LNCaP clone FGC (cell line): ENCODE measurements around the gene SEC62.
A peak's percentile ranks its signal among the peaks of the same experiment; 100 is the strongest.

Experiments used
- DNase-seq: peaks from one replicate; pipeline ENCODE4 v3.0.0-alpha.2; 2011; ENCODE audit warnings: low read depth
- H3K4me3 ChIP-seq: 2 replicates; pipeline ENCODE4 v1.5.1; 2011; ENCODE audit warnings: mild to moderate bottlenecking, low read depth, low read length, control low read depth
- TF ChIP-seq, protein P1 (sequence below): IDR thresholded peaks from 2 replicates; pipeline ENCODE4 v1.5.1; 2012; ENCODE audit warnings: mild to moderate bottlenecking; ENCODE audit not compliant: control insufficient read depth, insufficient read depth; ENCODE audit errors: extremely low read depth

Gene SEC62

DNA sequence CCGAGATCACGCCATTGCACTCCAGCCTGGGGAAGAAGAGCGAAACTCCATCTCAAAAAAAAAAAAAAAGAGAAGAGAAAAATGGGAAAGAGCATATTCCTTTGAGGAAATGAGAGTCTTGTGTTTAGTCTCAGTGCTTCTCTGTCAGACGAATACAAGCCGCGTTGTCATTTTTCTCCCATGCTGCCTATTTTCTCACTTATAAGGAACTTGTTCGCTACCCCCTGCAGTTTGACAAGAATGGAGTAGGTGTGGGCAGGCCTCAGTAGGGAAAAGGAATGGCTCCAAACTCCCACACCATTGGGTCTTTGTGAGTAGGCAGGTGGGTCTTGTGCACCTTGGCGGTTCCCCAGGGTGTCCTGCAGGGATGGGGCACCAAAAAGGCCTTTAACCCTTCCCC lies 77.7 kb downstream of the SEC62 start:
- no peak for DNase-seq
- H3K4me3 ChIP-seq: no peak overlapping the region
- TF ChIP-seq, protein P1, sequence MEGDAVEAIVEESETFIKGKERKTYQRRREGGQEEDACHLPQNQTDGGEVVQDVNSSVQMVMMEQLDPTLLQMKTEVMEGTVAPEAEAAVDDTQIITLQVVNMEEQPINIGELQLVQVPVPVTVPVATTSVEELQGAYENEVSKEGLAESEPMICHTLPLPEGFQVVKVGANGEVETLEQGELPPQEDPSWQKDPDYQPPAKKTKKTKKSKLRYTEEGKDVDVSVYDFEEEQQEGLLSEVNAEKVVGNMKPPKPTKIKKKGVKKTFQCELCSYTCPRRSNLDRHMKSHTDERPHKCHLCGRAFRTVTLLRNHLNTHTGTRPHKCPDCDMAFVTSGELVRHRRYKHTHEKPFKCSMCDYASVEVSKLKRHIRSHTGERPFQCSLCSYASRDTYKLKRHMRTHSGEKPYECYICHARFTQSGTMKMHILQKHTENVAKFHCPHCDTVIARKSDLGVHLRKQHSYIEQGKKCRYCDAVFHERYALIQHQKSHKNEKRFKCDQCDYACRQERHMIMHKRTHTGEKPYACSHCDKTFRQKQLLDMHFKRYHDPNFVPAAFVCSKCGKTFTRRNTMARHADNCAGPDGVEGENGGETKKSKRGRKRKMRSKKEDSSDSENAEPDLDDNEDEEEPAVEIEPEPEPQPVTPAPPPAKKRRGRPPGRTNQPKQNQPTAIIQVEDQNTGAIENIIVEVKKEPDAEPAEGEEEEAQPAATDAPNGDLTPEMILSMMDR: no peak

DNA sequence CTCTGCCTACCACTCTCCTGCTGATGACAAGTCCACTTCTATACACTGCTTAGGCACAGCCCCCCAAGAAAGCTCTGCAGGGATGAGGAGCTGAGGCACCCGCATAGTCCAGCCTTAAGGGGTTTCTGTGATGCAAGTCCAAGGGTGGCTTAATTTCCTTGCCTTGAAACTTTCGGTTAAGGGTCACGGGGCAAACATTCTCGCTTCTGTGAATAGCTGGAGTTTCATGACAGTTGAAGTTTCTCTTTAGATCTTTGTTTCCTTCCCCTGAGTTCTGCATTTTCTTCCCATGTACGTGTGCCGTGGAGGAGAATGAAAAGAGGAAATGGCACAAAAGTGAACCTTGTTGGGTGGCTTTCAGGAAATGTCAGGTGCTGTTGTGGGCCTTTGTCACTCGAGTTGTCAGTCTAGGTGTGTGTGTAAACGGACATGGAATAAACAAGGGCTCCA lies 78.2 kb downstream of the SEC62 start:
- DNase-seq: no peak

DNA sequence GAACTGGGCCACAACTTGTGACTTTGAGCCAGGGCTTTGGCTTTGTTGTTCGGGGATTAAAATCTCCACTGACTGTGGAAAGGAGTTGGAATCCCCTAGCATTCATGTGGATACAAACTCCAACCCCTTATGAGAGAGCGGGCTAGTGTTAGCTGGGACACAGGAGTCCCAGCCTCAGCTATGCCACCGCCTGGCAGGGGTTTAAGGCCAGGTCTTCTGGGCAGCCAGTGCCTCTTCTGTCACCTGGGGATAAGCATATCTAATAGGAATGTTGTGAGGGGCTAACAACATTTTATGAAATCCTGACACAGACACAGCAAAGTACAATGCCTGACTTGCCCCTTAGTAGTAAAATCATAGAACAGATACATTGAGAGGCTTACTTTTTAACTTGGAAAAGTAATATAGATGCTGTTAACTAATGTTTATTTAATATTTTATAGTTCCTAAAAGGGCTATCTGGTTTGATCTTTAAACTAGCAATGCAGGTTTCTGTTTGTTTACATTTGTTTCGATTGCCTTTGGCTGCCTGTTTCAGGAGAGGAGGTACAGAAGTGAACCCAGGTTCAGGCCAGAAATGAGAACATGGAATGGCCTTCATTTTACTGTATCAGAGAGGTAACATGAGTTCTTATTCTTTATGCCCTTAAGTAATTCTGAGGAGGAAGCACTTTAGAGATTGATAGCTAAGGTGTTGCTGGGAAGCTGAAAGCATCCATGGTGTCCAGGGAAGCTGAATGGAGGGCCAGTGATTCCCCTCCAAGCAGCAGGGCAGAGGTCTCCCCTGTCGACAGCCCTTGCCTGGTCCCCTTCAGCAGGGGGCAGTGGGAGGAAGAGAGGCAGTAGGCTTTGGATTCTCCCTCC lies 79.9 kb downstream of the SEC62 start:
- TF ChIP-seq, protein P1: no peak; the same call in 1 of the 2 replicates
- H3K4me3 ChIP-seq: peak overlapping the region; percentile 34
- DNase-seq: peak; percentile 73

More for the DNA sequence above, 78.2 kb downstream of the SEC62 start:
- no peak overlapping the region for H3K4me3 ChIP-seq
- TF ChIP-seq, protein P1: no peak

DNA sequence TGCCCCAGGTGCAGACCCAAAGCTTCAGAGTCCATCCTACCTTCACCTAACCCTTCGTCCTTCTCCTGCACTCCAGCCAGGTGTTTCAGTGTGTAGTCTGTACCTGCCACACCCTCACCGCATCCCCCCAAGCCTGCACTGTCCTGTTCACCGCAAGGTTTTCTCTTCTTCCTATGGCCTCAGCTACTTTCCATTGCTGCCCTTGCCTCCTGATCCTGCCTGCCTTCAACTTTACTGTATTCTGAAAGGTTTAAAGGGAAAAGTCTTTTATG lies 80.5 kb downstream of the SEC62 start:
- H3K4me3 ChIP-seq: peak overlapping the region; percentile 34
- TF ChIP-seq, protein P1: no peak
- DNase-seq: no peak
